HTERT RPE-1 (cell line): ENCODE data around the gene NBL1.

Source experiments
- in situ Hi-C: fragments of 300-500 bp; cut with MboI; formaldehyde crosslinking; loops from 4 replicates; pipeline ENCODE4 v1.14.3; 2020; ENCODE audit warnings: low sequenced_read_pairs

The NBL1 gene

DNA sequence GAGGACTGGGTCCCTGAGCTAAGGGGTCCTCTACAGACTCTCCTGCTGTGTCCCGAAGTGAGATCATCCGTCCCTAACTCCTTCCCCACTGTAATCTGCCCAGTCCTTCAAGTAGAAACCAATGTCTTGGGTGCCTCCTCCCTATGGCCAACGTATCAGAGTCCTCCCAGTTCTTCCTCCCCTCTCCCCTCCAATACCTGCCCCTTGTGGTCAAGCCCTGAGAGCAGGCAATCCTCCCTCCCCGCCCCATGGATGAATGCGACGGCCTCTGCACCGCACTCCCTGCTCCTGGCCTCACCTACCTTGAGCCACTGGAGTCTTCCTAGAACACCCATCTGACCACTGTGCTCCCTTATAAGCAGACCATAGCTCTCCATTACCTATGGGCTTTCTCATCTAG, 51.7 kb downstream of the NBL1 start:
- in situ Hi-C loops = no loop called here

DNA sequence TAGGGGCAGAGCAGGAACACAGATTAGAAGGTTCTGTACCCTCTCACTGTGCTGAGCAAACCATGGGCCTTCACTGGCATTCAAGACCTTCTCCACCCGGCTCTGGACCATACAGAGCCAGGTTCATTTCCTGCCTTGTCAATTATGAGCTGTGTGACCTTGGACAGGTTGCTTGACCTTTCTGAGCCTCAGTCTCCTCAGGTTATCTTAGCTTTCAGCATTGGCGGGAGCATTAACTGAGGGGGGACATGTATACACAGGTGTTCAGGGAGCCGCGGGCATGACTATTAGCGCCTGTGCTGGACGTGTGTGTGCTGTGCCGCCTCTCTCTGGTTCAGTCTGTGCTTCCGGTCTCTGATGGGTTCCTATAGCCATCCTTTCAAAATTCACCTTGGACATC, 52.7 kb downstream of the NBL1 start:
- in situ Hi-C loops = no loop called here

GRCh38 chr1:19698181-19698580, 54.1 kb downstream of the NBL1 start:
- in situ Hi-C loops = no loop called here

DNA sequence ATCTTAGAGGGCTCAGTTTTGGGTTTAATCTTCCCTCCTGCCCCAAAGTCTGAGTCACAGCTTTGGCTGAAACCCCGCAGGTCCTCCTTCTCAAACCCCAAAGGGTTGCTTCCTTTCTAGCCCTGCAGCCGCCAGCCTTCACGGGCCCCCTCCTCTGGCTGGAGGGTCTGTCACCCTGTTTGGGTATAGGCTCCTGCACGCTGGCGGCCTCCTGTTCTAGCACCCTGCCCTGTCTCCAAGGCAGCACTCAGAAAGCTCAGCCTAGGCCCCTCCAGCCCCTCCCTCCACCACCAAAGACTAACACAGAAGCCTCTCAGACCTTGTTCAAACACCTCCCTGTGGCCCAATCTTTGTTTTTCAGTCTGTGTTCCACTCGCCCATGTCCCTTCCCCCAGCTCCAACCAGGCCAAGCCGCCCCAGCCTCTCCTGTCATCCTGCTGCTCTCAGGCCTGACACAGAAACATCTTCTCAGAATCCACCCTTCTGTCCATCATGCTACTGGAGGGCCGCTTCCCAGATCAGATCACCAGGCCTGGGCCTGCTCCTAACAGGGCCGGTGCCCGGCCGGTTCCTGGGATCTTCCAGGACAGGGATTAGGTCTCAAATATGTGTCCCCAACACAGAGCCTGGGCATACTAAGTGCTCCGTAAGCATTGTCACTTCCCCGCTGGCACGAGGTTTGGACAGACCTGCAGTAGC, 56.1 kb downstream of the NBL1 start:
- in situ Hi-C loops = no loop called here

DNA sequence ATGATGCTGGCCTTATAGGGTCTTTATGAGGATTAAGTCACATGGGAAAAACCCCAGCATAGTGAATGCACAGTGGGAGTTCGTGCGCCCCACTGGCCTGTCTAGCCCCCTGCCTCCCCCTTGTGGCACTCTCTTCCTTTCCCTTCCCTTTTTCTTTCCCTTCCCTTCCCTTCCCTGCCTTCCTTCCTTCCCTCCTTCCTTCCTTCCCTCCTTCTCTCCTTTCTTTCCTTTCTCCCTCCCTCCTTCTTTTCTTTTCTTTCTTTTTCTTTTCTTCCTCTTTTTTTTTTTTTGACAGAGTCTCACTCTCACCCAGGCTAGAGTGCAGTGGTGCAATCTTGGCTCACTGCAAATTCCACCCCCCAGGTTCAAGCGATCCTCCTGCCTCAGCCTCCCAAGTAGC, 59.2 kb downstream of the NBL1 start:
- in situ Hi-C loops = no loop called here

GRCh38 chr1:19704247-19705113, 60.4 kb downstream of the NBL1 start:
- in situ Hi-C loops = no loop called here

GRCh38 chr1:19705464-19705863, 61.4 kb downstream of the NBL1 start:
- in situ Hi-C loops = no loop called here

GRCh38 chr1:19706136-19706535, 62.0 kb downstream of the NBL1 start:
- in situ Hi-C loops = no loop called here
